Stimulated activated CD8-positive, alpha-beta memory T cell treated with anti-CD3 and anti-CD28 coated beads, Interleukin-15, amount 100 ng/mL, for 24 hours (primary cell): ENCODE data around the gene PPP5C.
"Not testable (repeated sequence)": the region's sequence is repeated elsewhere in the genome, so short reads cannot be mapped to it uniquely, and the experiment has no call there.

Experiments
- DNase-seq: peaks from one replicate; pipeline ENCODE4 v3.0.0-alpha.2; 2020; ENCODE audit warnings: low read depth

Gene PPP5C

DNA sequence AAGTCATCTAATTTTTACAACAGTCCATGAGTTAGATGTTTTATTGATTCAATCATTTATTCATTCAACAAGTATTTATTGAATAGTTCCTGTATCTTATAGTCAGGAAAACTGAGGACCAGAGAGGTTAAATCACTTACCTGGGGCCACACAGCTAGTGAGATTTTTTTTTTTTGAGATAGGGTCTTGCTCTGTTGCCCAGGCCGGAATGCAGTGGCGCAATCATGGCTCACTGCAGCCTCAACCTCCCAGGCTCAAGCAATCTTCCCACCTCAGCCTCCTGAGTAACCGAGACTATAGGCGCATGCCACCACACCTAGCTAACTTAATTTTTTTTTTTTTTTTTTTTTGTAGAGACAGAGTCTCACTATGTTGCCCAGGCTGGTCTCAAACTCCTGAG, 88.8 kb downstream of the PPP5C start:
- DNase-seq: not testable (repeated sequence)
